Activated CD8-positive, alpha-beta memory T cell treated with anti-CD3 and anti-CD28 coated beads, Interleukin-2, amount 10 ng/mL, durations not matched to agents 7 days and 5 days (primary cell): ENCODE measurements around the gene PLXNA4. TPM values are rescaled to one million over a fixed set of nuclear protein-coding genes. Genes with fewer than 3 reads are reported as not detected.

Source experiments
- ATAC-seq: fragments of 150-1000 bp; cut with Tn5 transposase; one replicate; pipeline ENCODE4 v1.10.0; 2021; ENCODE audit warnings: moderate library complexity
- CTCF ChIA-PET: fragments of 350-600 bp; sonication (Branson Sonifier 250); formaldehyde crosslinking; loops from one replicate; lab custom pipeline; 2021; ENCODE audit warnings: antibody characterized with exemption; lab: Charles Lee
- DNase-seq: peaks from one replicate; pipeline ENCODE4 v3.0.0-alpha.2; 2020
- H3K27ac Mint-ChIP-seq: one replicate; pipeline ENCODE4 v1.8.0; 2021; ENCODE audit warnings: mild to moderate bottlenecking, mixed read lengths
- H3K27me3 Mint-ChIP-seq: one replicate; pipeline ENCODE4 v1.8.0; 2021; ENCODE audit warnings: mixed read lengths
- H3K36me3 Mint-ChIP-seq: one replicate; pipeline ENCODE4 v1.8.0; 2021; ENCODE audit warnings: mild to moderate bottlenecking, mixed read lengths
- H3K4me1 Mint-ChIP-seq: one replicate; pipeline ENCODE4 v1.8.0; 2021; ENCODE audit warnings: mixed read lengths
- H3K4me3 Mint-ChIP-seq: one replicate; pipeline ENCODE4 v1.8.0; 2021; ENCODE audit warnings: mild to moderate bottlenecking, moderate library complexity, mixed read lengths
- H3K9me3 Mint-ChIP-seq: one replicate; pipeline ENCODE4 v1.8.0; 2022; ENCODE audit warnings: low read depth, mixed read lengths
- total RNA-seq, 2 experiments: library from RNA; stranded (reverse); gene quantifications; one replicate each; pipeline ENCODE4 v1.2.3, GENCODE V29; 2021

The PLXNA4 gene
- total RNA-seq, 2 experiments from 2014 or later = 1.2 to 1.6 TPM

DNA sequence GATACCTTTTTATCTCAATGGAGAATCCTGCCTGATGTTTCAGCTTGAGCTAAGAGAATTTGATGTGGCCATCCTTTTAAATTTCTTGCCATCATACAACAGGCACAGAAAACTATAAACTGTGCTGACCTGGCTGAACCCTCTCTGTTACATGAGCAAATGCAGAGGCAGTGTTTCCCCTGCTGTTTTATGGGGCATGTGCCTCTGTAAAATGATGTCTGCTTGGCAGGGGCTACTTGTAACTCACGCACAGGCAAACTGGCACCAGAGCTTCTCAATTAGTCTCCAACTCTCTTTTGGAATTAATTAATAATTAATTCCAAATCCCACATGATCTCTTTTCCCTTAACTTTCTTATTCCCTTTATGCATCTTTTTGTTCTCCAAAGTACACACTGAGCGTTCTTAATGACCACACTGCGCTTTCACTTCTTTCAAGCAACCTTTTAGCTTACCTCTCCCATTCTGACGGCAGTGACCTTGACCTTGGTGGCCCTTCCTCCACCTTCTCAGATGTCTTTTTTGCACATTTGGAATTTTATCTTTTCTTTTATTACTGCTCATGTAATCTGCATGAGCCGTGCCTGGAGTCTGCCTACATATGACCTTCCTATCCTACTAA, 334.0 kb downstream of the PLXNA4 start:
- Mint-ChIP-seq H3K27ac (no peak overlapping the region), H3K27me3 (no peaks in the 10 kb centered on the region), H3K9me3 (peaks cover 4% of the 10 kb centered on the region), H3K4me1 (no peaks in the 10 kb centered on the region), H3K4me3 (no peak overlapping the region), H3K36me3 (no peaks in the 10 kb centered on the region)
- DNase-seq (no peak), ATAC-seq (no peak)
- CTCF ChIA-PET = interaction anchor here (1.5 kb wide), 1 partner anchor 11 kb away, joined by 3 read pairs; no protein-coding TSS in a partner anchor

DNA sequence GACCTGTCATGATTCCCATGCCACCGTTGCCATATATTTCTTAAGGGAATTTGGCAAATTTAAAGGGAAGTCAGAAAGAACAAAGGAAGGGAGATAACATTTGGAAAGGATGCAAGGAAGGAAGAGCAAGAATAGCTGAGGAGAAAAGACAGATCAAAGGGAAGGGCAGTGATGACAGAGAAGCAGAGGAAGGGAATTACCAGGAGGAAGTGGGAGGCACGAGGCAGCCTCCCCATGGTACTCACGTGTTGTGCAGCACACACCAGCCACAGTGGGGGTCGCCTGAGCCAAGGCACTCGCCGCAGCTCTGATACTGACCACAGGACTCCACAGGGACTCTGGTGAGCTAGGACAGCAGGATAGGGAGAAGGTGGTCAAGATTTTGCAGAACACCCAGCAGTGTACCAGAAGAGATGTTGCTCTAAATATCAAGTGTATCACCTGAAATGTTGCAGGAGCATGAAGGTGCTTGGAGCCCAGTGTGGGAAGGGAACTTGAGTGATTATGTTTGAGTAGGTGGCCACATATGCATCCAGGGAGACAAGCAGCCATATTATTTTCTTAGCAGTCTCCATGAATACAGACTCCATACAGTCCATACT, 335.3 kb downstream of the PLXNA4 start:
- Mint-ChIP-seq H3K27me3 (no peaks in the 10 kb centered on the region), H3K27ac (no peak overlapping the region), H3K36me3 (no peaks in the 10 kb centered on the region), H3K9me3 (peaks cover 4% of the 10 kb centered on the region), H3K4me3 (no peak overlapping the region), H3K4me1 (no peaks in the 10 kb centered on the region)
- CTCF ChIA-PET = no interaction called here
- no peak for DNase-seq
- ATAC-seq = no peak

DNA sequence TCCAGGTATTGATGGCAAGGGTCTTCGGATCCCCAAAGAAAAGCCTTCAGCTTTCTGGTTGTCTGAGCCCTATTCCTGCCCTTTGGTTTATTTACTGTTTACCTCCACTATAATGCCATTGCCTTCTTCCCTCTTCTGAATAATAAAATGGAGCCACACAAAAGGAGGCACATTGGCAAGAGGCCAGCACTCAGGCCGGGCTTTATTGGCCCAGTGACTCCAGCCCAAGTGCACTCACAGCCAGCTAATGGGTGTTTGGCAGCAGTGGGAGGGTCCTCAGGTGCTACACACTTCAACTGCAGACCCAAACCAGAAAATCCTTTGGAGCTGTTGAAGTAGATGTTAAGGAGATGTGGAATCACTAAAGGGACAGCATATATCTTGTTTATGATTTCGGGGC, 336.0 kb downstream of the PLXNA4 start:
- no peak overlapping the region for H3K27ac Mint-ChIP-seq
- no peaks in the 10 kb centered on the region for H3K36me3 Mint-ChIP-seq
- H3K9me3 Mint-ChIP-seq = no peaks in the 10 kb centered on the region
- H3K27me3 Mint-ChIP-seq = no peaks in the 10 kb centered on the region
- no peaks in the 10 kb centered on the region for H3K4me1 Mint-ChIP-seq
- ATAC-seq = no peak
- CTCF ChIA-PET = no interaction called here
- no peak overlapping the region for H3K4me3 Mint-ChIP-seq
- no peak for DNase-seq

DNA sequence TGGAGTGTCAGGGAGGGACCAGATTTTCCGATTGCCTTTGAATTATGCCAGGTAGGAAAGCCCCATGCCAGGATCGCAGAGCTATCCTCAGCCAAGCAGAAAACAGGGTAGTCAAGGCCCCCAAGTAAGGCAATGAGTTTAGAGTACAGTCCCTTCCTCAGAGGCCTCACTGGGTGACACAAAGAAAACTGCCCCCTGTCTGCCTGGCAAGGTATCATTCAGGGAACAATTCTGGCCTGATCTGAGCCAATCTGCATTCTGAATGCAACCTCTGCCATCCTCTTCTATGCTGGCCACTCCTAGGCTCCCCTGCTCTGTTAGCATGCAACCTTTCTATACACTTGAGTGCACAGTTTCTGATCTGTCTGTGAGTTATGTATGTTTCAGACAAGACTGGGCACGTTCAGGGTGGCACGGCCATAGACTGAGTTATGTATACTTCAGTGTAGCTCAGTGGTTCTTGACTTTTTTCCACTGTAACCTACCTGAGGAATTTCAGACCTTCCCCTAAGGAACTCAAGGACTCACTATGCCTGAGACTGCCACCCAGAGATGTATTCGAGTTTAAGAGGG, 336.8 kb downstream of the PLXNA4 start:
- CTCF ChIA-PET = no interaction called here
- no peak for ATAC-seq
- no peak overlapping the region for H3K4me3 Mint-ChIP-seq
- no peaks in the 10 kb centered on the region for H3K36me3 Mint-ChIP-seq
- H3K27ac Mint-ChIP-seq = no peak overlapping the region
- H3K27me3 Mint-ChIP-seq = no peaks in the 10 kb centered on the region
- DNase-seq = no peak
- no peaks in the 10 kb centered on the region for H3K9me3 Mint-ChIP-seq
- no peaks in the 10 kb centered on the region for H3K4me1 Mint-ChIP-seq

DNA sequence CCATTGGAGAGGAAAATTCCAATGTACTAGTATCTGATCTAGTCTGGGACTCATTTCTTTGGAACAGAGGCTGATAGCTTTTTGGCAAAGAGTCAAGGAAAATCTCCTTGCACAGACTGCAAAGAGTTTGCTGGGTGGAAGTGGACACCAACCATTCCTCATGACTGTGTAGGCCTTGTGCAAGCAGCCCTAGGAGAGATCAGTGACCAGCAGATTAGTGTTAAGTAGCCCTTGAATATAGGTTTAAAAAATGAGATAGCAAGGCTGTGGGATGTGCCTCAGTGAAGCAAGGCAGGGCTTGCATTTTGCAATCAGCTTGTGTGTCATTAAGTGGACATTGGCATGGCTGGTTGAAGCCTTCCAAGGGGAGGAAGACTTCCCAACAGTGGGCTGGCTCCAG, 341.6 kb downstream of the PLXNA4 start:
- Mint-ChIP-seq H3K36me3 (no peaks in the 10 kb centered on the region), H3K27ac (no peak overlapping the region), H3K4me1 (no peaks in the 10 kb centered on the region), H3K4me3 (no peak overlapping the region), H3K27me3 (no peaks in the 10 kb centered on the region), H3K9me3 (no peaks in the 10 kb centered on the region)
- ATAC-seq = no peak
- CTCF ChIA-PET = no interaction called here
- no peak for DNase-seq

DNA sequence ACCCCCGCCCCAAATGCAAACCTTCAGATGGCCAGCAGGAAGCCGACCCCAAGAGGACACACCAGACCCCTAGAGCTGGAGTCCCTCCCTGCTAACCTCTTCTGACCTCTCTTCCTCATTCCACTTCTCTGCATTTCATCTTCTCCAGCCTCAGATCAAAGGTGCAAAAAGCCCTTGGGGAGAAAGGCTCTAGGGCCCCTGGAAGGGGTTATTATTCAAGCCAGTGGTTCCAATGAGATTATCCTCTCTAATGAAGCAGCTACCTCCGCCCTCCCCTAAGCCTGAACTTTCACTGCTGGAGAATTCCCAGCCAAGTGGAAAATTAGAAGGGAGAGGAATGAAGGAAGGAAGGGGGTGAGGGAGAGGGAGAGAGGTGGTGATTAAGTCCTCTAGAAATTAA, 343.9 kb downstream of the PLXNA4 start:
- CTCF ChIA-PET = interaction anchor here (0.9 kb wide), 1 partner anchor 12 kb away, joined by 3 read pairs; no protein-coding TSS in a partner anchor
- H3K9me3 Mint-ChIP-seq = no peaks in the 10 kb centered on the region
- no peaks in the 10 kb centered on the region for H3K4me1 Mint-ChIP-seq
- no peak overlapping the region for H3K27ac Mint-ChIP-seq
- ATAC-seq (no peak), DNase-seq (no peak)
- H3K27me3 Mint-ChIP-seq = peaks cover 2% of the 10 kb centered on the region
- H3K4me3 Mint-ChIP-seq = no peak overlapping the region
- H3K36me3 Mint-ChIP-seq = no peaks in the 10 kb centered on the region

DNA sequence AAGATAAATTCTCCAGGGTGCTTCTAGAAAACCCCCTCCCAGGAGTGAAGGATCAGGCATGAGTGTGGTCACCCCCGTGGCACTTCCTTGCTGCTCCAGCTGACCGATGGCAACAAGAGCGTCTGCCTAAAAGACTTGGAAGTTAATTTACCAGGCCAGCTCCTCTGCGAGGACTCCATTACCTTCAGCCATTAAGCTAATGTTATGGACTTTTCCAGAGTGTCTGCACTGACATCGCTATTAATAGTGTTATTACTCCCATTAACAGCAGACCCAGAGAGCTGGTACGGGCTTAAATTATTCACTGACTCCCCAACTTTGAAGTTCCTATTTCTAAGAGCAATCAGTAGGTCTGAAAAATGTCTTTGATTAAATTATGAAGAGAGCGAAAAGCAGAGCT, 345.8 kb downstream of the PLXNA4 start:
- H3K36me3 Mint-ChIP-seq = no peaks in the 10 kb centered on the region

DNA sequence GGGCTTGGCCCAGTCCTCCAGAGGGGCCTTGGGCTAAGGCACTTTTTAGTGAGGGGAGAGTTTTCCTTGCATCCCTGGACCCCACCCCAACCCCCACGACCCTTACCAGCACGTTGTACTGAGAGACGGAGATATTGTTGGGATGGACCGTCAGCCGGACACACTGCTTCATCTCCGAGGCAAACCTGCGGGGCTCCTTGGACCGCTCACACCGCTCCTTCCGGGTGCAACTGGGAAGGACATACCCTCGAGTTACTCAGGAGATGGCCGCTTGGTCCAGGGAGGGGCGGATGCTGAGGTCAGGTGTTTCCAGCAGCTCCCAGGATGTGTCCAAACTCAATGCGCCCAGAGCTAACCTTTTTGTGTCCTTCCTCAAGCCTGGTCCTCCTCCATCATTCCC, 348.0 kb downstream of the PLXNA4 start:
- Mint-ChIP-seq H3K27me3 (peaks cover 2% of the 10 kb centered on the region), H3K4me1 (no peaks in the 10 kb centered on the region), H3K36me3 (no peaks in the 10 kb centered on the region), H3K4me3 (no peak overlapping the region), H3K9me3 (no peaks in the 10 kb centered on the region), H3K27ac (no peak overlapping the region)
- no peak for DNase-seq
- ATAC-seq = no peak
- CTCF ChIA-PET = no interaction called here

More for the DNA sequence above, 345.8 kb downstream of the PLXNA4 start:
- Mint-ChIP-seq H3K27me3 (peaks cover 2% of the 10 kb centered on the region), H3K9me3 (no peaks in the 10 kb centered on the region), H3K27ac (no peak overlapping the region), H3K4me1 (no peaks in the 10 kb centered on the region), H3K4me3 (no peak overlapping the region)
- ATAC-seq = no peak
- CTCF ChIA-PET = interaction anchor here (1.3 kb wide), 1 partner anchor 13 kb away, joined by 3 read pairs; no protein-coding TSS in a partner anchor
- DNase-seq = no peak

DNA sequence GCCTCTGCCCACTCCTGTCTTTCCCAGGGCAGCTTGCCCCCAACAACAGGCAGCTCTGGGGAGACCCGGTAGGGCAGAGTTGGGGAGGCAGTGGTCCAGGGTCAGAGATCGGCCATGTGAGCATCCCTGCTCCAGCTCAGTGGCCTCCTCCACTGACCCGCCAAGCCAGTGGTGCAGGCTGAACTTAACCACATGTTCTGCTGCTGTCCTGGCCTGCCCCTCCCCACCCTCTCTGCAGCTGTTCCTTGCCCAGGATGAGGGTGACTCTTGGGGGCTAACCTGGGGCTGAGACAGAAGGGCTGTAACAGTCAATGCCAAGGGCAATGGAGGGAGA, 349.3 kb downstream of the PLXNA4 start:
- H3K27ac Mint-ChIP-seq = no peak overlapping the region
- H3K4me1 Mint-ChIP-seq = no peaks in the 10 kb centered on the region
- ATAC-seq (no peak), DNase-seq (no peak)
- no peak overlapping the region for H3K4me3 Mint-ChIP-seq
- no peaks in the 10 kb centered on the region for H3K9me3 Mint-ChIP-seq
- H3K27me3 Mint-ChIP-seq = peaks cover 2% of the 10 kb centered on the region
- H3K36me3 Mint-ChIP-seq = no peaks in the 10 kb centered on the region
- CTCF ChIA-PET = no interaction called here

DNA sequence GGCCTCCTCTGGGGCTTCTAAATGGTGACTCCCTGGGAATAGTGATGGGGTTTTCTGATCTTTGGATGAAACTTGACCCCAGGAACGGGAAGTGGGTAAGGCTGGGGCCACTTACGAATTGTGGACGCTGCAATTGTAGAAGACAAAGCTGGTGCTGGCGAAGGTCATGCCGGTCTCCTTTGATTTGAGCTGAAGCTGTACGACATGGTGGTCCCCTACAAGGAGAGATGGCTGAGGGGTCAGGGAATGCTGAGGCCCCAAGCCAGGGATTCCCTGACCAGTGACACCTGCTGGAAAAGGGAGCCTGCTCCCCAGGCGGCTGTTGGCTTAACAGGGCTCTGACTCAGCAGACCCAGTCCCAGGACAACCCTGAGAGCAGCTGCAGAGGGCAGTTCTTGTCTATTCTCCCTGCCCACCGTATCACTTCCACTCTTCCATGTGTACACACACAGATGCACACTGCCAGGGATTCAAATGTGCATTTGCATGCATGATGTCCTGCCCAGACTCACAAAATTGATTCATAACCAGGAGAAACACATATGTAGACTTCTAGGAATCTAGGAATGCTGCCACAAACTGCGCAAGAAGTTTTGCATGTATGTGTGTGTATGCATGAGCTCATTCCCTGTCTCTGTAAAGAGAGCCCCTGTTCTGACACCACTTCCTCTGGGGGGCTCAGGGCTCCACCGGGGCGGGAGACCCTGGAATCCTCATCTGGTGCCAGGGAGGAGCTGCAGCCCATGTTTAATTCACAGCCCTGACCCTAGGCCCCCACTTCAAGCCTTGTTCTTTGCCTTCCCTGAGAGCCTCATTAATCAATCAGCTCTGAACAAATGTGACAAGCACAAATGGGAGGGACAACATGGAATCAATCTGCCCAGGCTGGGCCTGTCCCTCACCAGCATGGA, 350.0 kb downstream of the PLXNA4 start:
- DNase-seq (no peak), ATAC-seq (no peak)
- Mint-ChIP-seq H3K4me1 (no peaks in the 10 kb centered on the region), H3K36me3 (no peaks in the 10 kb centered on the region), H3K4me3 (no peak overlapping the region), H3K27me3 (peaks cover 2% of the 10 kb centered on the region), H3K9me3 (no peaks in the 10 kb centered on the region), H3K27ac (no peak overlapping the region)
- CTCF ChIA-PET = no interaction called here

DNA sequence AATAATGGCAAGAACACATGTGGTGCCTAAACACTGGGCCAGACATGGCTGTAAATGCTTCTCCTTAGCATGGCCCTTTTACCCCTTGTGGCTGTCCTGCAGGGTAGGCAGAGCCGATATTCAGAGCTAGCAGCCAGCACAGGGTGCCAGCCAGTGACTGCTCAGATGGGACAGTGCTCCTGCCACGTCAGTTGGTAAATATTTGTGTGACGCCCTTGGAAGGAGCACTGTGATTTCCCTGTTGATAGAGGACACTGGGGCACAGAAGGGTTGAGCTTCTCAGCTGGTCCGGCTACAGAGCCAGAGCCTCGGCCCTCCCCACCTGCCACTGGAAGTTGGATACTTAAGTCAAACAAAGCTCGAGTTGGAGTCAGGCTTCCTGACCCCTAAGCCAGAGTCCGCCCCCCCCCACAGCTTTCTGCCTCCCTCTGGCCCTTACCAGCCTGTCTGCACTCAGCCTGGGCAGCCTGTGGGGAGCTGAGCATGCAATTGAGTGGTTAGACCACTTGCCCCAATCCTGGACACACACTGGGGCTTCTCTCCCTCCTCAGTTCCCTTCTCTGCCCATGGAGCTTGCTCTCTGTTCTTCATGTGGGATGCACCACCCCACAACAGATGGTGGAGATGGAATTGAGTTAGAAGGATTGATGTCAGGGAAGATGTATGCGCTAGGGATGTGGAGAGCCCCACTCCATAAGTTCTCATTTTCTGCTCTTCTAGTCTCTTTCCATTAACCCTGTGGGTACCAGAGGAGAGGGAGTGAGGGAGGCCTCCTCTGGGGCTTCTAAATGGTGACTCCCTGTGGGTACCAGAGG, 350.8 kb downstream of the PLXNA4 start:
- no peak for DNase-seq
- H3K27ac Mint-ChIP-seq = no peak overlapping the region
- H3K36me3 Mint-ChIP-seq = no peaks in the 10 kb centered on the region
- CTCF ChIA-PET = no interaction called here
- no peak for ATAC-seq
- peaks cover 2% of the 10 kb centered on the region for H3K27me3 Mint-ChIP-seq
- no peaks in the 10 kb centered on the region for H3K4me1 Mint-ChIP-seq
- no peak overlapping the region for H3K4me3 Mint-ChIP-seq
- no peaks in the 10 kb centered on the region for H3K9me3 Mint-ChIP-seq

DNA sequence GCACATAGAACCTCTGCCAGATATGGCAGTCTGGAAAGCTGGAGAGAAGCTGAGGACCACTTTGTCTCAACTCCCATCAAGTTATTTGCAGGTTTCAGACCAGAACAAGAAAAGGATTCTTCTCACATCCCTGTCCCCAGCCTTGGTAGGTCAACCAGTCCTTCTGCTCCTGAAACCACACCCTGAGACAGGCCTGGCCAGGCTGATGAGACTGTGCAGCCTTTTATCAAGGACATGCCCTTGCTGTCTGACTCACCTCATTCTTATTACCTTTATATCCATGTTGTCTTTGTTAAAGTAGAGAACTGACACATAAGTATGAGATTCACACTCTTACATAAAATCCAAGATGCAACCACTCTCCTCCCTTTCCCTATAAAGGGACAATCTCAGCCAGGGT, 354.9 kb downstream of the PLXNA4 start:
- DNase-seq (no peak), ATAC-seq (no peak)
- no peak overlapping the region for H3K27ac Mint-ChIP-seq
- no peaks in the 10 kb centered on the region for H3K9me3 Mint-ChIP-seq
- no peaks in the 10 kb centered on the region for H3K36me3 Mint-ChIP-seq
- CTCF ChIA-PET = interaction anchor here (1.2 kb wide), 1 partner anchor 530 kb away, joined by 3 read pairs; no protein-coding TSS in a partner anchor
- H3K4me1 Mint-ChIP-seq = no peaks in the 10 kb centered on the region
- no peaks in the 10 kb centered on the region for H3K27me3 Mint-ChIP-seq
- no peak overlapping the region for H3K4me3 Mint-ChIP-seq

DNA sequence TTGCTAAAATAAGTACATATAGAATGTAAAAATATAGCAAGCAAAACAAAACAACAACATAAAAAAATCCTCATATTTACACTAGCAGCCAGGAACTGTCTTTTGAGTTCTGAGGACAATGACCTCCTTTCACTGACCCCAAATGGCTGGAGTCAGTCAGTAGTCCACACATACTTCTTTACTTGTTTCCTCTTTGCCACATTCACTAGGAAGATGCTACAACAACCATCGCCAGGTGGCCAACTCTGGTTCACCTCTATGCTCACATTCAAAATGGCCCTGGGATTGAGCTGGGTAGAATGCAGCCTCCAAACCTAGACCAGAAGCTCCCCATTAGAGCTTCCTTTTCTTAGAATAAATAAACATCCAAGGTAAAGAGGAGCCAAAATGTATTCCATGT, 356.2 kb downstream of the PLXNA4 start:
- Mint-ChIP-seq H3K9me3 (no peaks in the 10 kb centered on the region), H3K27ac (no peak overlapping the region), H3K4me3 (no peak overlapping the region), H3K27me3 (no peaks in the 10 kb centered on the region), H3K4me1 (no peaks in the 10 kb centered on the region), H3K36me3 (no peaks in the 10 kb centered on the region)
- CTCF ChIA-PET = interaction anchor here (0.9 kb wide), 1 partner anchor 12 kb away, joined by 3 read pairs; no protein-coding TSS in a partner anchor
- DNase-seq = no peak
- no peak for ATAC-seq
